Kidney tubule cell (primary cell): ENCODE measurements around the gene SNX13.

Experiments used
- DNase-seq: peaks from one replicate; pipeline ENCODE4 v3.0.0-alpha.2; 2018; ENCODE audit warnings: low spot score

The SNX13 gene

DNA sequence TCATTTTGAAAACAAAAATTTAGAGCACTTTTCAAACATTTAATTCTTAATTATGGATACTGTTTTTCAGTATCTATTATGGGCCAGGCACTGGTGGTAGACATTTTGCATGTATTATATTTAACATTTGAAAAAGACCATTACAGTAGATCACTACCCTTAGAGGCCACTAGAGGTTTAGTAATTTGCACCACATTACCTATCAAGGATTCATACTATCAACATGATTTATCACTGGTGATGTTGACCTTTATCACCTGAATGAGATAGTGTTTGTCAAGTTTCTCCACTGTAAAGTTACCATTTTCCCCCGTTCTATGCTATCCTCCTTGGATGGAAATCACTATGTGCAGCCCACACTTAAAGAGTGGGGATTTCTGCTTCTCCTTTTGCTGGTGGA is 4.4 kb upstream of the SNX13 start:
- no peak for DNase-seq

DNA sequence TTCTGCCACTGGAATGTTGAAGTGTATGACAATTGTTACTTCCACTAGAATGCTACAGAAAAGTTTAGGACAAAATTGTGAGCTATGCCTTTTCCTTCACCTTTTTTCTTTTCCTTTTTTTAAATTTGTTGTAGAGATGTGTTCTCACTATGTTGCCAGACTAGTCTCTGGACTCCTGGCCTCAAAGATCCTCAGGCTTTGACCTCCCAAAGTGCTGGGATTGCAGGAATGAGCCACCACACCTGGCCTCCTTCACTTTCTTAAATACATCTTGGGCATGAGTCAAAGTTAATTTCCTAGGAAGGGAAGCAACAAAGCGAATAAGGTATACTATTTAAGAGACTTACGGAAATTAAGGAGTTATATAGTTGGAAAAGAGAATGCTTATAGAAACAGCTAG is 2.7 kb upstream of the SNX13 start:
- no peak for DNase-seq

DNA sequence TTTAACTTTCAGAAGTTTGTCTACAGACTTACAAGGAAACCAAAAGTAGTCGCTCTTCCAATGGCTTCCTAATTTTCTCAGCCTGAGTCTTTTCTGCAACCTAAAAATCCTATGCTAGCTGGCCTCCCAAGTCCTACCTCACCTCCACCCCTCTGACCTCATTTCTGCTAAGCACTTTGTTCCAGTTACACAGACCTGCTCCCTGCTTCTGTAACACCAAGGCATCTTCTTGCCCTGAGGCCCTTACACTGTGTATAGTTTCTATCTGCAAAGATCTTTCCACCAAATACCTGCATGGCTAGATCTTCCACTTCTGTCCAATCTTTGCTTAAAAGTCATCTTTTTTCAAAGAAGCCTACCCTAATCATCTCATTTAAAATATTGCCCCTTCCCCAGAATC is 1.9 kb upstream of the SNX13 start:
- DNase-seq = no peak

DNA sequence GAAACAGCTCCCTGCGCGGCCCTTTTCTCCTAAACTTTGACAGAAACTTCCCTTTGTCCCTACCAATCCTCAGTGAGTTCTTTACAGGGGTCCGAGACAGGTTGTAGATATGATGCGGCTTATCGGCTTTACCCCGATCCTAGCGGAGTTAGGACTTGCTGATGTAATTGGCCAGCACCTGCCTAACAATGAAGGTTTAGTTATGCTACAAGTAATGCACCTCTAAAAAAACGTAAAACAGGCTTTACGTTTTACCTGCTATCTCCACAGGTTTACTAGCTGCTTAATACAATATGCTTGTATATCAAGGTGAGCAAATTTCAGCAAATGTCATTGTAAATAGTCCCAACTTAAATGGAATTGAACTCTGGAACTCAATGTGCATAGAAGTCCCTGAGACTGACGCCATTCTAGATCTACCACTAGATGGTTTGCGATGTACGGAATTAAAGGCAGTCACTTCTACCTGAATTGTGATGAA is 697 bp upstream of the SNX13 start:
- DNase-seq = peak; percentile 27

DNA sequence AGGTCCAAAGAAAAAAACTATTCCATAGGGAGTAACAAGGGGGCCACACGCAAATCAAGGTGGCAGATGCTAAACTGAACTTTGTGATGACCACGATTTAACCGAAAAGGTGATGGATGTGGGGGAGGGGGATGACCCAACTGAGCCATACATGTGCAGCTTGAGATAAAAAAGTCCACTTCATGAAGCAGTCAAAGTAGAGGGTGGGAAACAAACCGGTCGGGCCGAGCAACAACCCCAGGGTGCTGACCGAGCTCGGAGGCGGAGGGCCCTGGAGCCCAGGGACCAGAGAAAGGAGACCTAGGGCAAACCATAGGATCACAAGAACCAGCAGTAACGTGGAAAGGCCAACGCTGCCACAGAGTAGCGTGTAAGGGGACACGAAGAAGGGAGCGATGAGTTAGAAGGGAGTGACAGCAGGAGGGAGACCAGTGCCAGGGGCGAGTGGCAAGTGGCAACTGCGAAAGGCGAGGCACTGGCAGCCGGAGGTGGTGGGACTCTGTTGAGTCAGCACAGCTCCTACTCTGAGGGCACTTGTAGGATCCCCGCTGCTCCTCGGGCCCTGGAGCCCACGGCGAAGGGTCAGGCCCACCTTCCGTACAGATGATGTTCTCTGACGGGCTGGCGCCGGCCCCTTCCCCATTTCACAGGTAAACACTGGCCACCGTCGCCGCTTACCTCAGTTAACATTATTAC is 540 bp downstream of the SNX13 start:
- peak; percentile 49 for DNase-seq

- DNase-seq = peak; percentile 52
Observed at GRCh38 chr7:17939211-17939605, 1.1 kb downstream of the SNX13 start.

DNA sequence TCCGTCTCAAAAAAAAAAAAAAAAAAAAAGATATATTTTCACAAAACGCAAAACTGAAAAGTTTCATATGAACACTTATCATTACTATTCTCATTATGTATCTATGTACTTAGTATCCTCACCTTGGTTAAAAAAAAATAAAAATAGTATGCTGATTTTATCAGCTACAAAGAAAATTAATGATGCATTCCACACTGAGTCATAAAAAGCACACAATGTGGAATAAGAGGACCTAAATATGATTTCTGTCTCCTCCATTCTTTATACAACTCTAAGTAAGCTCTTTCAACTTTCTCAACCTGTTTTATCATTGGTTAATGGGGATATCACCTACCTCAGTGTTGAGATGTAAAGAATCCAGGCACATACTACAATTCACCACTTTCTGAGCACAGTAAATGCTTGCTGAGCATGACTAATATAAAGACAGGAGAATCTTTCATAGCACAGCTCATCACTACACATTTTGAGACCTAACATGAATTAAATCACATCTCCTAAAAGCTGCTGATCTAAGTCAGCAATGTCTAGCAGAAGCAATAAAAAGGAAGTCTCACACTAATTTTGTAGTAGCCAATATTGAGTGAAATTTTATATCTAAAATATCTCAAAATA is 2.7 kb downstream of the SNX13 start:
- peak; percentile 46 for DNase-seq

DNA sequence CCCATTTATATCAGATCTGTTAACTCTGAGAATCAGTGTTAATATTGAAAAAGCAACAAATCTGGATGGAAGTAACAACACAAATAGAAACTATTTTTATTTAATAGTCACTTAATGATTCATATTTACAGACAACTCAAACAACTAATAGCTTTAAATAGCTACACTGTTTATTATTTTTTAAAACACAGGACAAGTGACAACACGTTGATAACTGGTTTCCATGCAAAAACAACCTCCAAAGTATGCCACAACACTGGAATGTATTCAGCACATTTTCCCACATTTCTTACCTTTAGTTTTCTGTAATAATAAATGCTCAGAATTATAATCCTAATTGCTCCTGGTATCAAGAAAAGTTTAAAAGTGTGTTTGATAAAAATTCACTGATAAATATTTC is 4.0 kb downstream of the SNX13 start:
- DNase-seq = no peak

- DNase-seq = no peak
Observed at GRCh38 chr7:17934612-17935240, 5.6 kb downstream of the SNX13 start.

DNA sequence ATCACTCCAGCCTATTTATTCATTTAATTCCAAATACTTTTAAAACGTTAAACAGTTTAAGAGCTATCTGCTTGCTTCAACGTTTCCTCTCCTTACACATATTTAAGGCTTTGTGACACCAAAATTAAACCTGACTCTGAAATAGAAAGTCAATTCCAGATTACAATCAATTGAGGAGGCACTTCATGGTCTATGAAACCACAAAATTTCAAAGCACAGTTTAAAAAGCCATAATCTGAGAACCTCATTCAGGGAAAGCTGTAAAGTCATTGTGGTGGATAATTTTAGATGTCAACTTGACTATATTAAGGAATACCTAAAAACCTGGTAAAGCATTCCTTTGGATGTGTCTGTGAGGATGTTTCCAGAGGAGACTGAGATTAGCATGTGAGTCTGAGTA is 6.2 kb downstream of the SNX13 start:
- no peak for DNase-seq

DNA sequence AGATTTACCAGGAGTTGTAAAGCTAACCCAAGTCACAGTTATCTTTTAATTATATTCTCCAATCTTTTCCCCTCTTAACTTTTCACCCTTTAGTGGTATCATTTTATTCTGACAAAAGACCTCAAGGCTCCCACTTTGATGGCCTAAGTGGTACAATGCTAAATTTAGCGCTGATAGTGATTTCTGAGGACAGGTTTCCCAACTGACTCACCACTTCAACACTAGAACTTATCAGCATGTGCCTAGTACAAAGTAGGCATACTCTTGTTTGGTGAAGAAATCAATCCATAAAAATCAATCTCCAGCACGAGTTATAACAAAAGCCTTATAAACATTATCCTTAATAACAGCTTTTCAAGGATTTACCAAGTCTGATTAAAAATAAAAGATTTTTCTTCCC is 7.5 kb downstream of the SNX13 start:
- DNase-seq = no peak

DNA sequence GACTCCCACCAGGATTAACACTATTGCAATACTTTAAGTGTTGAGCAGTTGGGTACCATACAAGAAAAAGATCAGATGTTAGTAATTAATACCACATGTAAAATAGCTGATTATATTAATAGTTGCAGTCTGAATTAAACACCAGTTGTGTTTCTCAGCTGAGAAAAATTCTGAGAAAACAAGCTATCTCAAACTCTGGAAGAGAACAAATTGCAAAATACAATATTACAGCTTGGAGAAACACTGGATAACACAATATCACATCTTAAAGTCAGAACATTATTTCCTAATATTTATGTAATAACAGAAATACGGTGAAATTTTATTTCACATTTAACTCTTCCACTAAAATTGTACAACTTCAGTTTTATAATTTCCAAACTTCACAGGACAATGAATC is 9.2 kb downstream of the SNX13 start:
- DNase-seq = no peak

GRCh38 chr7:17930546-17930945 is 9.7 kb downstream of the SNX13 start:
- DNase-seq = no peak

GRCh38 chr7:17929647-17930395 is 10.5 kb downstream of the SNX13 start:
- no peak for DNase-seq

- DNase-seq = no peak
Observed at GRCh38 chr7:17928055-17928454, 12.2 kb downstream of the SNX13 start.

DNA sequence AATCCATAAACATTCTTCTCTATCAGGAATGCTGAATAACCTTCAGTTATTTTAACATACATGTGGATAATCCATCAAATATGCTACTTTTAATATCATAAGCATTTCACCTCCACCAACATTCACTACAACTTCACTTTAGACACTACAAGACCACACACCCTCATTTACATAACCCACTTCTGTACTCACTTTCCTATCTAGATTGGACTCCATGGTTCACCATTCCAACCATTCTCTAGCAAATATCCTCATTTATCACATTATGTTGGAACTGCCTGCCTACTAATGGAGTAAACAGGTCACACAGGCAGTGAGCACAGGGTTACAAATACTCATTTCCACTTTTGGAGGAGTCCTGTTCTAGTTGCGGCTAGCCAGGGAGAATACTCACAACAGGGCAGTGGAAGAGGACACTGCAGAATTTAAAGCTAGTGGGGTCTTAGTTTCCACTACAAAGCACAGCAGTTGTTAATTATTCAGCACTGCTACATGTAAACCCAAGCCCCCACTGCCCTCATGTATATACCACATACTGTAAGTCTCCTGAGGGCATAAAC is 18.4 kb downstream of the SNX13 start:
- no peak for DNase-seq

GRCh38 chr7:17917842-17918241 is 22.5 kb downstream of the SNX13 start:
- DNase-seq = no peak

DNA sequence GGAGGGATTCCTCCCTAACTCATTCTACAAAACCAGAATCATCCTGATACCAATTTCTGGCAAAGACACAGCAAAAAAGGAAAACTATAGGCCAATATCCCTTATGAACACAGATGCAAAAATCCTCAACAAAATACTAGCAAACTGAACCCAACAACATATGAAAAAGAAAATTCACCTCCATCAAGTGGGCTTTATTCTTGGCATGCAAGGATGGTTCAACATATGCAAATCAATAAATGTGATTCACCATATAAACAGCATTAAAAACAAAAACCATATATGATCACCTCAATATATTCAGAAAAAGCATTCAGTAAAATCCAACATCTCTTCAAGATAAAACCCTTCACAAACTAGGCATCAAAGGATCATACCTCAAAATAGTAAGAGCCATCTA is 23.5 kb downstream of the SNX13 start:
- no peak for DNase-seq

DNA sequence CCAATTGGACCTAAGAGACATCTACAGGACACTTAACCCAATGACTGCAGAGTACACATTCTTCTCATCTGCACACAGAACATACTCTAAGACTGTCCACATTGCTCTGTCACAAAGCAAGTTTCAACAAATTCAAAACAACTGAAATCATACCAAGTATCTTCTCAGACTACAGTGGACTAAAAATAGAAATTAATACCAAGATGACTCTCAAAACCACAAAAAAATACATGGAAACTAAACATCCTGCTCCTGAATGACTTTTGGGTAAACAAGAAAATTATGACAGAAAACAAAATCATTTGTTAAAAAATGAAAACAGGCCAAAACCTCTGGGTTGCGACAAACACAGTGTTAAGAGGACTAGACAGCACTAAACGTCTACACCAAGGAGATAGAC is 24.5 kb downstream of the SNX13 start:
- DNase-seq = no peak

DNA sequence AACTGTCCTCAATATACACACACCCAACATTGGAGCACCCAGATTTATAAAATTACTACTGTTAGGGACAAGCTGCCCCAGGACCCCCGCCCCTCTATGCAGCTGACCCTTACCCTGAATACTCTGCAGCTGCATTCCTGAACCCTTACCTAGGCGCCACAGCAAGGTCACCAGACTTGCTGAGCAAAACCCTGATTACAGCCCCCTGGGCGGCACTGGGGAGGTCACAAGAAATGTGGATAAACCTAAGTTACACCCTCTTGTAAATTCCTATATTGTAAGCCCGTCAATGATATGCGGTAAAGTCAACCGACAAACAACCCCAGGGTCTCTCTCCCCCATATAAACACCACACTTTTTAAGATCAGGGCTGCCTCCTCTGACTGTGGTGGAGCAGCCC is 25.1 kb downstream of the SNX13 start:
- no peak for DNase-seq

DNA sequence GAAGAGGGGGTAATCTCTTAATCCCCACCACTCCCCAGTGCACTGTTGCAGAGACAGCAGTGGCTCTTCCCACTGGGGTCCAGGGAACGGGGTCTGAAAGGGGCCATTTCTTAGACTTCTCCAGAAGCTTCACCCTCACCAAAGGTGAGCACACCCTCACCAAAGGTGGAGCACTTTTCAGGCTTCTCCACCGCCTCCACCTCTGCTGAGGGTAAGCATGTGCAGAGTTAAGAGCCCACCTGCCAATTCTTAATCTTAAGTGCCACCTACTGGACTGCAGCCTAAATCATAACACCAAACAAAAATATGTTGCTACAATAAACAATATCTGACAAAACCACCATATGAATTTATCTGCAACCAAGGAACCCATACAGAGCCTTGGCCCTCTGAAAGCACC is 27.0 kb downstream of the SNX13 start:
- no peak for DNase-seq

DNA sequence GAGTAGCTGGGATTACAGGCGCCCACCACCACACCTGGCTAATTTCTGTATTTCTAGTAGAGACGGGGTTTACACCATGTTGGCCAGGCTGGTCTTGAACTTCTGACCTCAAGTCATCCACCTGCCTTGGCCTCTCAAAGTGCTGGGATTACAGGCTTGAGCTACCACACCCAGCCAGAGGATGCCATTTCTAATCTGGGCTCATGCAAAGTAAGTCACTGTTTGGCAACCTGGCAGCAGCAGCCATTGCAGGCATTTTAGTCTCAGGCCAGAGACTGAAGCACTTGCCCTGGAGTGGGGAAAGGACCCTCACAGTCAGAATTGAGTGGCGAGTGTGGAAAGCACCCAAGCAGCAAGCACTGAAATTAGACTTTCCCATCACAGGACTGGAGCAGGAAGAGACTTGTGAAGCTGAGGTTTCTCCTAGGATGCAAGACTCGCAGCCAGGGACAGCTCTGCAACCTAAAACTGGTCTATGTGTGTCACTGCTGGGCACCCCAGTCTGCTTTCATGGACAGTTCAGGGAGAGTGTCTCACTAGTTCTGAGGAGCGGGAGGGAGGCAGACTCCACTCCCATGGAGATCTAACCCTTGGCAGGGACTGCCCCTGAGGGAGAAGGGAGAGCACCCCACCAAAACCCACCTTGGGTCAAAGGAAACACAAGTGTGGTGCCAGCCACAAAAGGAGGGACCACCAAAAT is 27.6 kb downstream of the SNX13 start:
- DNase-seq = no peak
